Embryonic facial prominence (tissue), 1 donor: Measurements from ENCODE around the gene STAT4.

Experiments
- DNase-seq: peaks from one replicate; pipeline ENCODE4 v3.0.0-alpha.2; 2016; ENCODE audit errors: extremely low spot score

The STAT4 gene

DNA sequence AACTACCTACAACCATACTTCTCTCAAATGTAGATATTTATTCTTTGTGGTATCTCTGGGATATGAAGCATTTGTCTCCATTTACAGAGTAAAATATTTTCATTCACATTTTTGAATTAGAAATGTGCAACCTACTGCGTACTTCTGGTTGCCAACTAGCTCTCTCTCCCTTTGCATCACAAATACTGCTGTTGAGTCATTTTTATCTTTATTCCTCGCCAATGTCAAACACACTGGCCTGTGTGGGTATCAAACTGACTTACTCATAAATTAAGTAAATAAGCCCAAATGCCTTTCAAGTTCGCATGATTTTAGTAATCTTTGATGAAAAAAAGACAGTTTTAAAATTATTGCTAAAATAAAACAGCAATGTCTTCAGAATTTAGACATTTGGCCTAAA, 67.3 kb downstream of the STAT4 start:
- no peak for DNase-seq

GRCh38 chr2:191082321-191082720, 68.5 kb downstream of the STAT4 start:
- DNase-seq: no peak

DNA sequence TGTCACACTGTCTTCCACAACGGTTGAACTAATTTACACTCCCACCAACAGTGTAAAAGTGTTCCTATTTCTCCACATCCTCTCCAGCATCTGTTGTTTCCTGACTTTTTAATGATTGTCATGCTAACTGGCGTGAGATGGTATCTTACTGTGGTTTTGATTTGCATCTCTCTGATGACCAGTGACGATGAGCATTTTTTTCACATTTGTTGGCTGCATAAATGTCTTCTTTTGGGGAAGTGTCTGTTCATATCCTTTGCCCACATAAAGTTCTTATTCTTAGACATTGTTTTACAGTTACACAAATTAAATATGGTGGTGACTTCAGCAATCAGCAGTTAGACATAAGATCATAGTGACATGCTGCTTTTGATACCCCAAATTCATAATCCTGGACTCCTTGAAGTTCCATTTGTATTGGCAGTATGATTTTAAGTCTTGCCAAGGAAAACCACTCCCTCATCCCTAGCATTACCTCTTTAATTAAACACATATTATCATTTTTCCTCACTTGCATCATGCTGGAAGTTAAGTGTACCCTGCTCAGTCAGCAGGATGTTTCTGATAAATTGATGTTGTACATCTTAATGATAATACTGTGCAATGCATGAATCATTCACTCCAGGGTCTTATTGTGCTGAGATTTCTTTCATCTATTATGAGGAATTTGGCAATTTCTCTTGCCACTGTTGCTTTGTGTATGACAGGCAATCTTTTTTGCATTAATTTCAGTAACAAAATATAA, 69.2 kb downstream of the STAT4 start:
- DNase-seq: no peak

GRCh38 chr2:191078165-191078867, 72.5 kb downstream of the STAT4 start:
- DNase-seq: no peak

- DNase-seq: no peak
Measured at GRCh38 chr2:191070276-191070675, 80.5 kb downstream of the STAT4 start.

DNA sequence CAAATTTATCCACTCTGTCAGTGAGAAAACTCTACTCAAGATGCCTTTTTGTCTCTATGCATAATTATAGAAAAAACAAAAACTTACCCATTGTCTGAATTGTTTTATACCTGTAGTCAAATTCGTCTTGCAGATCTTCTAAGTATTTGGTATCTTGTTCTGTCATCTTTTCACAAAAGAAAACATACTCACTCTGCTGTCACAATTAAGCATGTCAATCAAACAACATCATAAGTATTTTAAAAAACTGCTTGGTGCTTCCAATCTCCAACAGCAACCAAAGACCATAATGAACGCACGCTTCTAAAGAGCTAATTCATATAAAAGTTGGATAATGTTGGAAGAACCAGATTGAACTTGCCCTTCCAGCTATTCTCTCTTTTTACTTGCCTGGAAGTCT, 81.2 kb downstream of the STAT4 start:
- no peak for DNase-seq

GRCh38 chr2:191066919-191067233, 83.9 kb downstream of the STAT4 start:
- DNase-seq: no peak

DNA sequence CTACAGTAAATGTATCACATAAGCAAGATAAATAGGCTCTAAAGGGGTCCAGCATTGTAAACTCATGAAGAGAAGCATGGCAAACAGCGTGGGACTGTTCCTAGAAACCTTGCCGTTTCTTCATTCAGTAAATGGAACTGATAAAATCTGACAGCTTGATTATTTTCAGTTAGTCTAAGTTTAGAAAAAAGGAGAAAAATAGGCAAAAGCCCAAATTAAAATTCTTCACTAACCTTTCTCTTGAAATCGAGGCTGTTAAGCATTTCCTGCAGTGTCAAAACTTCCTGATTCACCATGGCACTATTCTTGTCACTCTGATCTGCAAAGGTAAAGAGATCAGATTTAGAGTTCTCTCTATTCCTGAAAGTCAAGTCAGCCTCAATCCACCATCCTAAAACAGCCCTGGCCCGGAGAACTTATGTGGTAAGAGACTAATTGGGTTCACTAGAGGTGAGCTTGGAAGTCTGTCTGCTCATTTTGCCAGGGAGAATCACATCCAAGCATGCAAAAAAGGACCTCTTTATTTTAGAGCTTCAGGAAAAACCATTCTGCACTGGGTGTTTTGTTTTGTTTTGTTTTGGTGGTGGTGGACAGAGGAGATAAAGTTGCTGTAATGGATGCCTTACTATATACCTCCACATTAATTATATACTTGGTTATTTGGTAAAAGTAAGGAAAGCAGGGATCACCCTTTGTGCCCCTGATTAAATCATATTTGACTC, 84.4 kb downstream of the STAT4 start:
- no peak for DNase-seq

DNA sequence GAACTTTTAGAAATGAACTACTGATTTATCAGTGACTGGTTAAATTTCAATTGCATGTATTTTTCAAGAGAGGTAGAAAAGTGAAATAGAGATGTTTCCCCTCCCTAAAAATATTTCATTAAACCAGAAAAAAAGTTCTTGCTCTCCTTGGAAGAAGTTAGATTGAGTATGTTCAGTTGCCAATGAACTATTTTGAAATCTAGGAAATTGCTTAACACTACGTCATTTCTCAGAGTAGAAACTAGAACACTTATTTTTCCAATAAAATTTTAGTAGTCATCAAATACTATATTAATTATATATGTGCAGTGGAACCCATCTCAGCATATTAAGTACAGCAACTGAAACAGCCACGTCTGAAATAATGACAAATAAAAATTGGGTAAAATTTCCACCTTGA, 85.0 kb downstream of the STAT4 start:
- DNase-seq: no peak

GRCh38 chr2:191064590-191064989, 86.2 kb downstream of the STAT4 start:
- DNase-seq: no peak

DNA sequence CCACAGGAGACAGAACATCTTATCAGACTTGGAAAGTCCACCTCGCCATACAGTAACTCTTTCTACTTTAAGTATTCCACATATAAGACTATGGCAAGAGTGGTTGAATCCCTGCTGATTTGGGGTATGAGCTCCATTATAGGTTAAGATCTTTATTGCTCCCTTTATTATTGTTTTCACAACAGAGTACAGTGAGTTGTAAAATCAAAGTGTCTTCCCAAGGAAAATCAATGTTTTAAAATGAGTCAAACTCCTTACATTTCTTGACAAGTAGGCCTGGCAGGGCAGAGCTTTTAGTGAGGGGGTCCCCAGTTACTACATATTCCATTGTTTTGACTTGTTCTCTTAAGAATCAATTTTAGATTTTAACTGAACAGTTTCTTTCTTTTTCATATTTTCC, 87.2 kb downstream of the STAT4 start:
- no peak for DNase-seq

DNA sequence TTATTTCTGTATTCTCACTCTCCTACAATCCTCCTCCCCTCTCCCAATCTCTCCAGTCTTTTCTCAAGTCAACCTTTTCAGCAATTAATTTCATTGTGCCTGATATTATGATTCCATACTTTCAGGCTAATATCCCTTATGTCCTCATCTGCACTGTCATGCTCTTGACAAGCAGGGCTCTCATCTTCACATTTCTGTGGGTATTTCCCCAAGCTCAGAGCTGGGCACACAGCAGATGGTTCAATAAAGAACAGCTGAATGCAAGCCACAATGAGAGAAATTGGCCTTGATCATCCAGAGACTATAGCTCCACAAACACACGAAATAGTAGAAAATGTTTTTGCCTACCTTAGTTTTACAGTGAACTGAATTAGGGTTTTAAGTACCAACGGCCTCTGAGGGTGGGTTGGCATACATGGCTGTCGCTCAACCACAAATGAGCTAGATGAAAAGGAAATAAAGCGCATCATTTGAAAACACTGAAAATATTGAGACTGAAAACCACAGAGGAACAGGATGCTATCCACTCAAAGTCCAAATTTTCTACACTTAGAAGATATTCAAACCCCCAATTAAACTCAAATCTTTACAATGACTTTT, 89.3 kb downstream of the STAT4 start:
- no peak for DNase-seq

GRCh38 chr2:191059308-191059707, 91.5 kb downstream of the STAT4 start:
- no peak for DNase-seq

- no peak for DNase-seq
Measured at GRCh38 chr2:191056228-191056627, 94.6 kb downstream of the STAT4 start.

GRCh38 chr2:191053256-191053655, 97.5 kb downstream of the STAT4 start:
- no peak for DNase-seq

DNA sequence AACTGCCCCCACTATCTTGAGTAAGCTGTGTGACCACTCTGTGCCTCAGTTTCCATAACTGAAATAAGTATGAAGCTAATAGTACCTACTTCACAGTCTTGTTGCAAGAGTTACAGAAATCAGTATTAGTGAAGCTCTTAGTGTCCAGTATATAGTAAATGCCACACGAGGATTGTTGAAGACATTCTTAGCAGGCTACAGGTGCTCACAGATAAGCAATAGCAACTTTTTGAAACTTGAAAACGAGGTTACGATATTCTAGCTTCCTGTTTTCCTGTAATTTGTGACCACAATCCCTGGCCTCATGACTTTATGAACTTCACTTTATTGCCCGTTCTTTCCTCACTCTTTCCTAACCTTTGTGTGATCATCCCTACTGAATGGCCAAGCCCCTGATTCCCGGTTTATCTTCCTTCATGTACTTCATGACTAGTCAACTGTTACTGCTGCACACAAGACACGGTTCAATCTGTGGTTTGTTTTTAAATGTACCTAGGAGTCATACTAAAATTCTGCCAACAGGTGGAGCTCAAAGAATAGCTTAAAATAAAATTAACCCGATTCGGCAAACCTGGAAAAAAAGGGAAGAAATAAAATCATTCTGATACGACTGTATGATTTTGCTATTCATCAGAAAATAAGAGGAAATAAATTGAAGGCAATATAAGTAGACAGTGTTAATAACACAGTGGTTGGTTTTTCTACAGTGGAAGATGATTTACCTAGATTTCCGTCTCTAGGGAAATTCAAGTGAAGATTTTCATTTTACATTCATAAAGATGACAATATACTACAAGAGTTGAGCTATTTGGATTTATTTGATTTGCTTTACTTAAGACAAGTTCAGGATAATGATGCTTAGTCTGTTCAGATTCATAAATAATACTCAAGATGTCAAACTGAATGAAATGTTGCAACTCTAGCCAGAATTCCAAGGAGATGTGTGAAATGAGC, 98.7 kb downstream of the STAT4 start:
- peak; percentile 15 for DNase-seq

DNA sequence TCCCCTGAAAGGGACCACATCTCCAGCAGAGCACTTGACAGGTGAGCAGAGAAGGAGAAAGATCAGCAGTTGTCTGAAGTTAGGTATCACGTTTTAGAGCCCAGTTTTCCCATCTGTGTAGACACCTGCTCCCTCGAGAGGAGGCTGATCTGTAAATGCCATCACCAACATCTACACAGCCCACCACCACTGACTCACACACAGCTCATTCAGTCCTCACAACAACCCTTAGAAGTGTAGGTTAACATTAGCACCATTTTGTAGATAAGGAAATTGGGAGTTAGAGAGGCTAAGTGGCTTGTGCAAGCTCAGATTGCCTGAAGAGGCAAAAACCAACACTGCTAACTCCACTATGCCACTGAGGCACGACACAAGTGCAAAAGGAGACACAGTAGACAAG, 99.6 kb downstream of the STAT4 start:
- no peak for DNase-seq

- no peak for DNase-seq
Measured at GRCh38 chr2:191050640-191050987, 100.2 kb downstream of the STAT4 start.

DNA sequence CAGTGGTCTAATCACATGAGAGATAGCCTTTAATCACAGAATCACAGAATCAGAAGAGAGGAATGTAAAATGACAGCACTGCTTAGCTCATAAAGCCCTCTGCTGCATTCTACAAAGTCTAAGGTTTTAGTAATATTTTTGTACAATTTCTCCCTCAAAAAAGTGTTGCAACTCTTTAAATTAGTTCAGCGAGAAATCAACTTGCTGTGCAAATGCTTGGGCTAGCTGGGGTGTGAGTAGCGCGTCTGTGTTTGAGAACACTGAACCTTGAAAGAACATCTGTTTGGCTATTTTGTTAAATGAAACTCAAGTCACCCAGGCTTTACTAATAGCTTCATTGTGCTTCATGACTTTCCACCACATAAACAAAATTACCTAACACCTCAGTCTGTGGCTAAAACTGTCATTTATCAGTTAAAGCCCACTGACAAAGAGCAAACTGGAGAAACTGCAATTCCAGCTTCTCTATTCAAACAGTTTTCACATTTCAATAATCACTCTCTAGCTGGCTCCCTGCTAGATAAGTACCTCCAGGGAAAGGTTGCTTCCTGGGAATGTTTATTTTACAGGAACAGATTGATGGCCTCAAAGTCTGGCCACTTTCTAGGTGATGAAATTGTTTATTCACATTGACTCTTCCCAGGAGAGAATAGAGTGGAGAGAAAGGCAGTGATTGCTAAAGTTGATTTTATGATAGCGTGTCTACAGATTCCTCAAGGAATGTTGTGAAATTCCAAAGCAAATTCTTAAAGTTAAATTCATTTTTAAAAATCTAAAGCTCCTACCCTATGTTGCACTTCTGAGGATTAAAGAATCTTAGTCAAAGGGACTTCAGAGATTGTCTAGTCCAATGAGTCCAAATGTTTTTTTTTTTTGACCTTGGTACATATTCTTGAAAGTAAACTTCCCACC, 100.8 kb downstream of the STAT4 start:
- no peak for DNase-seq

GRCh38 chr2:191048073-191048472, 102.7 kb downstream of the STAT4 start:
- no peak for DNase-seq

DNA sequence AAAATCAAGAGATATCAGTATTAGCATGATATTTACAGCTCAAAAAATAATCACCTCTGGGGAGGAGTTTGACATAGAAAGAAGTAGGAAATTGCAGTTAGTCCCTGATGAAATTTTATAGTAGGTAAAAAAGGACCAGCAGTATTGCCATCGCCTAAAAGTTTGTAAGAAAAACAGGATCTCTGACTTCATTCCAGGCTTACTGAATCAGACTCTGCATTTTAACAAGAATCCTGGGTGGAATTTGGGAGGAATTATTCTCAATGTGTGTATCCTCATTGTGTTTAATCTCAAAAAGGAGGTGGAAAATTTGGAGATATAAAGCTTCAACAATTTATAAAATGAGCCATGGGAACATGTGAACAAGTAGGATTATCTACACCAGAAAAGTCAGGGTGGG, 105.7 kb downstream of the STAT4 start:
- no peak for DNase-seq
